ENCODE results near the gene PADI6.

The PADI6 gene

DNA sequence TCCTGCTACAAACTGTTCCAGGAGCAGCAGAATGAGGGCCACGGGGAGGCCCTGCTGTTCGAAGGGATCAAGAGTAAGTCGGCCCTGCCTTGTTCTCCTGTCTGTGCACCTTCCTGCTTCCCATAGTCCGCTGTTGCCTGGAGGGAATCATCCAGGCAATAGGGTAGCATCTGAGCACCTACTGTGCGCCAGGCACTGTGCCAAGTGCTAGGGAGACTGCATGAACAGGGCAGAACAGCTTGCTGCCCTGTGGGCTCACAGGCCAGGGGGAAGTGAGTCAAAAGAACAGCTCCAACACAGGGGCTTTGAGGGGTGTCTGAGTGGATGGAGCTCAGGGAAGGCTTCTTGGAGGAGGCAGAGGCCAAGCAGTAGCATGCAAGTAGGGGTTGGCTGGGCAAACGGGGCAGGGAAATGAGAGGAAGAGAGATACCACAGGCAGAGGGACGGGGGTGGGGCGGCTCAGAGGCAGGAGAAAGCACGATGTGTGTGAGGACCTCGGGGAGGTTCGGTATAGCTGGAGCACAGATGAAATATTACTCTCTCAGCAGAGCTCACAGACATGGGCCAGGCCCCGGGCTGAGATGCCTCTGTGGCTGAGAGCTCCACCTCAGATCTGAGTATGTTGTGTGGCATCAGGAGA, 15.5 kb upstream of the PADI6 start:
- no peak for DNase-seq (ENCODE audit: low read depth)

DNA sequence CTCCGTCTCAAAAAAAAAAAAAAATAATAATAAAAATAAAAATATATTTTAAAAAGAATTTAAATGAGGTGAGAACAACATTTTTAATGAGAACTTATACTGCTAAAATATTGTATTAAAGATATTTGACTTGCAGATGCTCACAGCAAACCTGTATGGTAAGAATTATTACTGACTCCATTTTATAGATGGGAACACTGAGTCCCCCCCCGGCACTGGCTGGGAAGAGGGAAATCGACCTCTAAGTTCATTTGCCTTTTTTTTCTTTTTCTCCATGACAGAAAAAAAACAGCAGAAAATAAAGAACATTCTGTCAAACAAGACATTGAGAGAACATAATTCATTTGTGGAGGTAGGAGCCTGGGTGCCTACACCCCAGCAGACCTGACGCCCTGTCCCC, 13.4 kb upstream of the PADI6 start:
- no peak for DNase-seq (ENCODE audit: low read depth)

DNA sequence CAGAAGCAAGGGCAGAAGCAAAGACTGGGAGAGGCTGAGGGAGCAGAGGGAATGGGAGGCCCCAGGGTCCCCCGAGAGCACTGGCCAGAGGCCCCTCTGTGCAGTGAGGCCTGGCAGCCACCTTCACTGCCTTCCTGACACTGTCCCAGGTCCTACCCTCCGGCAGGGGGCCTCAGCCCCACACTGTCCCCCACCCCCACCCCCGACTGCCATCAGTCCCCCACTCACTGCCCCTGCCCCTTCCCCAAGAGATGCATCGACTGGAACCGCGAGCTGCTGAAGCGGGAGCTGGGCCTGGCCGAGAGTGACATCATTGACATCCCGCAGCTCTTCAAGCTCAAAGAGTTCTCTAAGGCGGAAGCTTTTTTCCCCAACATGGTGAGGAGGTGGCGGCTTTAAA, 13.0 kb upstream of the PADI6 start:
- DNase-seq (ENCODE audit: low read depth): no peak

DNA sequence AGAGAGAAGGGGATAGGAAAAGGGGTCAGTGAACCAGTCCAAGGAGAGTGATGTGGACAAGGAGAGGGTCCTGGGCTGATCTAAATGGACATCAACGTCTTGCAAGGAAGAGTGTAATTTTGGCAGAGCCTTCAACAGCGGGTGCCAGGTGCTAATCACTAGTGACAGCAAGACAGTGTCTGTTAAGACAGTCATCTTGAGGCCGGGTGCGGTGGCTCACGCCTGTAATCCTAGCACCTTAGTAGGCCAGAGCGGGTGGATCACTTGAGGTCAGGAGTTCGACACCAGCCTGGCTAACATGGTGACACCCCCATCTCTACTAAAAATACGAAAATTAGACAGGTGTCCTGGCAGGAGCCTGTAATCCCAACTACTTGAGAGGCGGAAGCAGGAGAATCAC, 12.2 kb upstream of the PADI6 start:
- DNase-seq (ENCODE audit: low read depth): no peak

DNA sequence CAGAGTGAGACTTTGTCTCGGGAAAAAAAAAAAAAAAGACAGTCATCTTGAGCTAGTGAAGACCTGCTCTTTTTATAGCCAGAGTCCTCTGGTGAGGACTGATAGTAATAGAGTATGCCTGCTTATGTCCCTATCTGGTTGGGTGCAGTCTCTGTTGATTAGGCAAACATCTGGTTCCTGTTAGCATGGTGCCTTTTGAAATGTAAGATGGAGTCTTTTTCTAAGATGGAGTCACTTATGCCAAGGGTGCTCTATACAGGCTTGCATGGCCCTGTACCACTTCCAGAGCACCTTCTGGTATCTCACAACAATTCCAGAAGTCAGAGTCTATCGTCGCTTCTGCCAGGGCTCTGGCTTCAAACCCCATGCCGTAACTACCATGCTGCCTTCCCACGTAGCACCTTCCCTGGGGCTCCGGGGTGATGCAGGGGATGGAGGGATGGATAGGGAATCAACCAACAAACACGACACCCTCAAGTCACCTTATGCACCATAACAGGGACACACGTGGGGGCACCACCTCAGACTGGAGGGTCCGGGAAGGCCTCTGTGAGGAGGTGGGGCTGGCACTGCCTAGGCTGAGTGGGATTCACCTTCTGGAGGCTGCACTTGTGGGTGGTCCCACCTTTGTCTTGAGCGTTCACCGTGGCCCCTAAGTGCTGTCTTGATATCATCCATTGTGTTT, 11.6 kb upstream of the PADI6 start:
- DNase-seq (ENCODE audit: low read depth): no peak

DNA sequence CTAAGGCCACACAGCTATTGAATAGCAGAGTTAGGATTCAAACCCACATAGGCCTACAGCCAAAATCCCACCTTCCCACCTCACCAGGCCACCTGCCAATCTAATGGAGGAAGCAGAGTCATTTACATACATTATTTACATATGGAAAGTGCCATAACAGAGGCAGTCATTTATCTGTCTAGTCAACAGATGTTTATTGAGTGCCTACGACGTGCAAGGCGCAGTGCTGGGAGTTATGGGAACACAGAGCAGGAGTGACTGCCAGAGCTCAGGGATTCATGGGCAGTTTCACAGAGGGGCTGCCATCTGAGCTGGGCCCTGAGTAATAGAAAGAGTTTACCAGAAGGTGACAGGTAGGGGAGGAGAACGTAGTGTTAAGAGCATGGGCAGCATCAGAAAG, 10.3 kb upstream of the PADI6 start:
- DNase-seq (ENCODE audit: low read depth): no peak

DNA sequence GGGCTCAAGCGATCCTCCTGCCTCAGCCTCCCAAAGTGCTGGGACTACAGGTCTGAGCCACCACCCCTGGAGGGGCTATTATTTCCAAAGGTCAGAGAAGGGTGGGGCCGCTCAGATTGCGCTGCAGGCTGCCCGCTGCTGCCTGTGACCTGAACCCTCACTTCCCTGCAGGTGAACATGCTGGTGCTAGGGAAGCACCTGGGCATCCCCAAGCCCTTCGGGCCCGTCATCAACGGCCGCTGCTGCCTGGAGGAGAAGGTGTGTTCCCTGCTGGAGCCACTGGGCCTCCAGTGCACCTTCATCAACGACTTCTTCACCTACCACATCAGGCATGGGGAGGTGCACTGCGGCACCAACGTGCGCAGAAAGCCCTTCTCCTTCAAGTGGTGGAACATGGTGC, 8.6 kb upstream of the PADI6 start:
- no peak for DNase-seq (ENCODE audit: low read depth)

DNA sequence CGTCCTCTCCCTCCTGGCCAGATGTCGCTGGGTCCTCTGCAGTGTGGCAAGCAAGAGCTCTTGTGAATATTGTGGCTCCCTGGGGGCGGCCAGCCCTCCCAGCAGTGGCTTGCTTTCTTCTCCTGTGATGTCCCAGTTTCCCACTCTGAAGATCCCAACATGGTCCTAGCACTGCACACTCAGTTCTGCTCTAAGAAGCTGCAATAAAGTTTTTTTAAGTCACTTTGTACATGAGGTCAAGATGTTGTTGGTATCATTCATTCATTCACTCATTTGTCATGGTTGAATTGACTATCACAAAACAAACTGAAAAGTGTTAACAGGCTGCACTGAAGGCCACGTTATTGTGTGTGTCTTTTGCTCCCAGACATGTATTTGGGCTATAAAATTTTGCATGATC, 8.2 kb upstream of the PADI6 start:
- DNase-seq (ENCODE audit: low read depth): no peak

DNA sequence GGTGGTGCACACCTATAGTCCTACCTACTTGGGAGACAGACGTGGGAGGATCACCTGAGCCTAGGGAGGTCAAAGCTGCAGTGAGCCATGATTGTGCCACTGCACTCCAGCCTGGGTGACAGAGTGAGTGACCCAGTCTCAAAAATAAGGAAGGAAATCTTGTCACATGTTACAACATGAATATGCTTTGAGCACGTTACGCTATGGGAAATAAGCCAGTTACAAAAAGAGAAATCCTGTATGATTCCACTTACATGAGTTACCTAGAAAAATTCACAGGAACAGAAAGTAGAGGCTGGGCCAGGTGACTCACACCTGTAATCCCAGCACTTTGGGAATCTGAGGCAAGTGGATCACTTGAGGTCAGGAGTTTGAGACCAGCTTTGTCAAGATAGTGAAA, 6.7 kb upstream of the PADI6 start:
- DNase-seq (ENCODE audit: low read depth): no peak

DNA sequence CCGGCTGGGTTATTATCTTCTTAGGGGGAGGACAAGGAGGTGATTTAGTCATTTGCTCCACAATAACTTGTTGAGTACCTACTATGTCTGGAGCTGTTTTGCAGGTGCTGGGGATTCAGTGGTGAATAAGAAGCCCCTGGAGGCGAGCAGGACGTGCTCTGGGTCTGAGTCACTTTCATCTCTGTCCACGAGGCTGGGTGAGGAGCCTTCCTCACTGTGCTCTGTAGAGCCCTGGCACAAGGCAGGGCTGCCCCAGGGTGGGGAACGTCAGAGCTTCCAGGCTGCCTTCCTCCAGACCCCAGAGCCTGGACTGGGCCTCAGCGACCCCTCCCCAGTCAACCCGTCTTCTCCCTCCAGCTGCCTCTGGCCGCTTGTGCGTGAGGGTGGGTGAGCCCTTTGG, 2.5 kb upstream of the PADI6 start:
- peak; percentile 38 for DNase-seq (ENCODE audit: low read depth)

DNA sequence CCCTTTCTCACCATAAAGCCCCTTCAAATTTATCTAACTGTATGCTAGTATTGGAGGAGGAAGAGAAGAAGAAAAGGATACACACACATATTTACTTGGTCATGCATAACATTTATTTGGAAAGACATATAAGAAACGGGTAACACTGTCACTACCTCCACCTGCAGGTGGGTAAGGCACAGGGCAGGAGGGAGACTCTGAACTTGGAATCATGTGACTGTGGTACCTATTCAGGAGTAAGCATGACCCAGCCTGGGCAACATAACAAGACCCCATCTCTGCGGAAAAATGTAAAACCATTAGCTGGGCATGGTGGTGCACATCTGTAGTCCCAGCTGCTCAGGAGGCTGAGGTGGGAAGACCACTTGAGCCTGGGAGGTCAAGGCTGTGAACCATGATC, 1.4 kb upstream of the PADI6 start:
- DNase-seq (ENCODE audit: low read depth): no peak

DNA sequence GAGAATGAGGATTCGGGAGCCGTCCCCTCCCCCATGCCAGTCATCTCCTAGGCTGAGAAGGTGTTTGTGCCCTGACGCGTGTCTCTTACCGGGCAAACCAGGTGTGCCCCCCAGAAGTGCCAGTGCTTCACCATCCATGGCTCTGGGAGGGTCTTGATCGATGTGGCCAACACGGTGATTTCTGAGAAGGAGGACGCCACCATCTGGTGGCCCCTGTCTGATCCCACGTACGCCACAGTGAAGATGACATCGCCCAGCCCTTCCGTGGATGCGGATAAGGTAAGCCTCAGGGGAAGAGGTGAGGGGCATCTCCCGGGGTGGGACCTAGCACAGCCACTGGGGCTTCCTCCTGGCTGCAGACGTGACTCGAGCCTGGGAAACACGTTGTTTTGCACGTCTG, 959 bp downstream of the PADI6 start:
- DNase-seq (ENCODE audit: low read depth): no peak

DNA sequence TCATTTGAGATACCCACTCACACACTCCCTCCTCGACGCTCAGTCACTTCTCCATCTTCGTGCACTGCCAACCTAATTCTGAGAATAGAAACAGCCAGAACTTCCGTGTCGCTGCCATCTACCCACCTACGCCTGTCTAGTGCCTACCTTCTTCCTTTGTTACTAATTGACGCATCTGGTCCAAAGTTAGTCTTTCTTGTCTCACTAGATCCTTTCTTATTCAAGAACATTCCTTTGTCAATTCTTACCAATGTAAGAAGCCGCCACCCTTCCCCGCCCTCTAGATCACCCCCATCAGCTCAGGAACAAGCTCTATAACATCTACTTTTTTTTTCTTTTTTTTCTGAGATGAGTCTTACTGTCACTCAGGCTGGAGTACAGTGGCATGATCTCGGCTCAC, 3.7 kb downstream of the PADI6 start:
- DNase-seq (ENCODE audit: low read depth): no peak

DNA sequence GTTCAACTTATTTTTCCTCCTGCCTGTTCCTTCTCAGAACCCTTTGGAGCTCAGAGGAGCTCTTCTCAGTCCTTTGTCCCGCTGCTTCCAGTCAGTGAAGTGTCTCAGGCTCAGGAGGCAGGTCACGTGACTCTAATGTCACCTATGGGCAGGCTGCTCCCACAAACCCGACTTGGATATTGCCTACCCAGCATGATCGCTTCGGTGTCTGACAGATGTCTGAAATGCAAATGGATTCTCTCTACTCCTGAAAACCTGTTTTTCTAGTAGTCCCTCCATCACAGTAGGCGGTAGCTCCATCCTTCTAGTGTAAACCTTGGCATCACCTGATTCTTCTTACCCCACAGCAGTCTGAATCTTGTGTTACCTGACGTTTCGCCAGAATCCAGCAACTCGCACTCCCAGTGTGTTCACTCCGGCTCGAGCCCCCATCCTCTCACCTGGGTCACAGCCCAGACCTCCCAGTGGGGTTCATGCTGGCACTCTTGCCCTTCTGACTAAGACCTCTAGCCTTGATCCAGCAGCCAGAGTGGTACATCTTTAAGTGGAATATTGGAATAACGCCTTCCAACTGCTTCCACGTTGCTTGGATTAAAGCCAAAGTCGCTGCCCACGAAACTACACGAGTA, 5.4 kb downstream of the PADI6 start:
- no peak for DNase-seq (ENCODE audit: low read depth)

DNA sequence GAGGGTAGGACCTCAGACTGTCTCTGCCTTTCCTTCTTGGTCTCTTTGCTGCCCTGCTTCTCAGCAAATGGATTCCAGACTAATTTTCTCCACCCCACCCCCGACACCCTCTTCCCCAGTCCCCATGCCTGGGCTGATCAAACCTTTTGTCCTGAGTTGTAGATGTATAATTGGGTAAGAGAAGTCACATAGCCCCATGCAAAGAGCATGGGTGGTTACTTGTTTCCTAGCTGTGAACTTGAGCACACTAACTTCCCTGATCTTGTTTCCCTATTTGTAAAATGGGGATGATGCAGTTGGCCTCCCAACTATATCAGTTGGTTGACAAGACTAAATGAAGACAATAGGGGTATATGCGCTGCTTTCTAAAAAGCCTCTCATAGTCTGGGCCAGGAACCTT, 9.2 kb downstream of the PADI6 start:
- no peak for DNase-seq (ENCODE audit: low read depth)

DNA sequence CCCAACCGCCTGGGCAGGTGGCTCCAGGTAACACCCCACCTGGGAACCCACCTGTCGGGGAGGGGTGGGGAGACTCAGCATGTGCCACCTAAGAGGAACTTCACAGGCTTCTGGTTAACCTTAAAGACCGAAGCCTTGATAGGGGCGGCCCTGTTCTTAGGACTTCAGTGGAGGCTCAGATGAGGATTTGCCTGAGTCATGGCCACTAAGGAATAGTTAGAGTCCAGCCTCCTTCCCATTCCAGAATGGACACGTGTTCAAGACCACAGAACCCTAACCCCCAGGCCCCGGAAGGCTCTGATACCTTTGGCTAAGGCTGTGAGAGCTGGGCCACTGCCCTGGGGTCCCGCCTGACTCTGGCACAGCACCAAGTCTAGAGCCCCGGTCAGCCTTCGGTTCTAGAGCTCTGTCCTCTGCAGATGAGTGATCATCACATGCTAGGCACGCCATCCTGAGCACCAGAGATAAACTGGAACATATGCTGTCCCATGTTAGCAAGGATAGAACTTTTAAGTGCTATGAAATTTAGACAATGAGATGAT, 20.3 kb downstream of the PADI6 start:
- DNase-seq (ENCODE audit: low read depth): no peak

DNA sequence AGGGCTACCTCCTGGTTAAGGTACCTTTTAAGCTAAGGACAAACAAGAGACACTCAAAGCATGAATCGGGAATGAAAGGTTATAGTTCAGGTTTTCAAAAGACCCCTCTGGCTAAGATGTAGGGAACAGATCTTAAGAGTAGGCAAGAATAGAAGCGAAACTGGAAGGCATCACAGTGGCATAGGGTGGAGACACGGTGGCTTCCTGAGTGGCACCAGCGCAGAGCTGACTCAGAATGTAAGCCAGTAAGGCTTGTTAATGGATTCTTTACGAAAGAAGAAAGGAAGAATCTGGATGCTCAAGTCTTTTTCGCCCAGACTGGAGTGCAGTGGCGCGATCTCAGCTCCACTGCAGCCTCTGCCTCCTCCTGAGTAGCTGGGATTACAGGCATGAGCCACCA, 21.2 kb downstream of the PADI6 start:
- DNase-seq (ENCODE audit: low read depth): no peak

DNA sequence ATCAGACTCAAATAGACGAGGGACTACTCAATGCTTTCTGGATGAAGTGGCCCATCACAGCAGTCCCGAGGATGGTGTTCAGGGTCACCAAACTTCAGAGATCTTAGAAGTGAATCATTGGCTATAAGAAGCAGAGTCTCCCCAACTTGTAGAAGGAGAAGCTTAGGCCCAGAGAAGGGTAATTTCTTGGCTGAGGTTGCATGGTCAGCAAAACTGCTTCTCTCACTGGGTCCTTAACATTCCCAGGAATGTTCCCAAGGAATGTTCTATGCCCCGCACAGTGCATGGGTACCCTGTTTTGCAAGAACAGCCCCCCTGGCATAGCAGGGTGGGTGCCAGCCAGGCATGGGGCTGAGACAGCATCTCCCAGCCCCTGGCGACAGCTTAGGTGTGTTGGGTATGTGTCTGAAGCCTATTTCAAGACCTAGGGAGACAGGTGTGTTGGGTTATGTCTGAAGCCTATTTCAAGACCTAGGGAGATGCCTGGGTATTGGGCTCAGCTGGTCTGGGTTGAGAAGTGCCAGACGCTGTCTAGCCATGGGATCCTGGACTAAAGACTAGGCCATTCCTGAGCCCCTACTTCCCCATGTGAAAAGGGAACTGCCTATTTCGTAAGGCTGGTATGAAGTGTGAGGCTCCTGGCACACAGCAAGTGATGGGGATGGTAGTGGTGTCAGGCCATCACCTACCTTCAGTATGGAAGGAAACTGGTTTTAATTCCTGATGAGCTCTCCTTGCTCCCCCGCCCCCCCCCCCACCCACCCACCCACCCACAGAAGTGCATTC, 26.1 kb downstream of the PADI6 start:
- DNase-seq (ENCODE audit: low read depth): no peak

DNA sequence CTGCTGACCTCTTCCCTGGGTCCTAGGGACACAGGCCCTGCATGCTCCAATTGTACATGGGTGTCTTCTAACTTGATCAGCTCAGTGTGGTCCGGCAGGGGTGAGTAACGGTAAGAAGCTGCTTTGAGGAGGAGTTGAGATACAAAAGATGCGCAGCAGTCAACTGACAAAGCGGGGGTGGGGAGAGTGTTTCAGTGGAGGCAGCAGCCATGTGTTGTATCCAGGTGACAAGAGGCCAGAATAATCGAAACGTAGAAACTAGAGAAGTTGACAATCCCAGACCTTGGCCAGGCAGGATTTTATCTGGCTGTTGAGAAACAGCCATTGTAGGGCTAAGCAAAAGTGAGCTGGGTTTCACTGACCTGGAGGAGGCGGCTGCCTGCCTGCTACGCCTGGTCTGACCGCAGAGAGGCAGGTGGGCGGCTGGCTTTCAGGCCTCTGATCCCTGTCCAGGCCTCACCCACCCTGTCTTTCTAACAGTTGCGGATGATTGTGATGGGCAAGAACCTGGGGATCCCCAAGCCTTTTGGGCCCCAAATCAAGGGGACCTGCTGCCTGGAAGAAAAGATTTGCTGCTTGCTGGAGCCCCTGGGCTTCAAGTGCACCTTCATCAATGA, 28.8 kb downstream of the PADI6 start:
- no peak for DNase-seq (ENCODE audit: low read depth)

DNA sequence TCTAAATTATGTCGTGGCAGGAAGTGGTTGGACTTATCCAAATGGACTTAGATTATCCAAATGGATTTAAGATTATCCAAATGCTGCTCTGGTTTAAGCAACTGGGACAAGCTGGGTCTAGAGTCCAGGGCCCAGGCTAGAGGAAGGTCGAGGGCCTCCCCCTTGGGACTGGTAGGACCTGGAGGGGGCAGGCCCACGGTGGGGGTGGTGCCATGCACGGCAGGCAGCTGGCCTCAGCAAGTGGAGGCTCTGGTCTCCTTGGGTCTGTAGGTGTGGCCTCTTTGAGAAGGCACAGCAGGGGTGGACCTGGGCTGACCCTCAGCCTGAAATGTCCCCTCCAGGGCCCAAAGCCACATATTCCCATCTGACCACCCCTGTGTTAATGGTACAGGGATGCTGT, 29.8 kb downstream of the PADI6 start:
- DNase-seq (ENCODE audit: low read depth): no peak

DNA sequence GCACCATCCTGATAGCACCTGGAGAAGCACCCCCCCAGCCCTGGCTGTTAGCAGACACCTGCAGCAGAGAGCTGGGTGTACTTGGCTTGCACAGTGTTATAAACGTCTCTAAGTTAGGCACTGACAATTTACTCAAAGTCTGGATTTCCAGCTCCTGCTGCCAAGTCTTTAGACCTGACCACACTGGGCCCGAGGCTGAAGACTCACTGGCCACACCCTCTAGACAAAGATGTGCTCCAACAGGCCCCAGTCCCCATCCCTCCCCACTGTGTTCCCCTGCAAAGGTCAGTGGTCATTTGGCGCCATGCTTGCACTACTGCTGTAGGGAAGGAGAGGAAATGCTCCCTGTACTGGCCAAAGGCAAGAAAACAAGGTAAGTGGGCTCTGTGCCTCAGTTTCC, 31.1 kb downstream of the PADI6 start:
- no peak for DNase-seq (ENCODE audit: low read depth)

DNA sequence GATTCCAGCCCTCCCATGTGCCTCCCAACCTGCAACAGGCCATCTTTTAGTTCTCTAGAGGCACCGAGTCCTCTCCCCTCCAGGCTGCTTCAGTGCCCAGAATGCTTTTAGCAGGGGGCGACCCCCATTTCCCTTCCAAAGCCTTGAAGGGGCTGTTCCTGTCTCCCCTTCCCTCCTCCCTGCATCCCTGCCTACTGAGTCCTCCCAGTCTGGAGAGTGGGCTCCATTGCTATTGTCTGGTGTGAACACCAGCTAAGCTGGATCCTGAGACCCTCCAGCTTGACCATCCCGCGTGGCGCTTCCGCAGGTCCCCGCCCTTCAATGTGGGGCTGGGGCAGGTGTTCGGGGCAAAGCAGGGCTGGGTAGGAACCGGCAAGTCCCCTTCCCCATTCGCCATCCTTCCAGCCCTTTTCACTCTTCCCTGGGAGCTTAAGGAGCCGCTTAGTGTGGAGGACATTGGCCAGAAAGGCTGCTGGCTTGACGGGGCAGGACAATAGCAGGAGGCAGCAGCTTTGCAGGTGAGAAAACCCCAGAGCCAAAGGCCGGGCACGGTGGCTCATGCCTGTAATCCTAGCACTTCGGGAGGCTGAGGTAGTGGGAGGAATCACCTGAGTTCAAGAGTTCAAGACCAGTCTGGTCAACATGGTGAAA, 32.2 kb downstream of the PADI6 start:
- no peak for DNase-seq (ENCODE audit: low read depth)

Data from HS-27A (cell line).